ENCODE data around the gene S100A13.
"Not testable (repeated sequence)": the region's sequence is repeated elsewhere in the genome, so short reads cannot be mapped to it uniquely, and the experiment has no call there.

The S100A13 gene

GRCh38 chr1:153577138-153577537 lies 50.2 kb downstream of the S100A13 start:
- no peaks in the 10 kb centered on the region for H3K36me3 ChIP-seq (ENCODE audit: insufficient read depth, low read length)
- H3K27me3 ChIP-seq (ENCODE audit: insufficient read depth, low read length) = no peaks in the 10 kb centered on the region
- H2AFZ ChIP-seq (ENCODE audit: low read length) = no peak overlapping the region
- H3K4me3 ChIP-seq (ENCODE audit: low read depth, low read length, poor library complexity, severe bottlenecking) = no peak overlapping the region
- H3K9ac ChIP-seq (ENCODE audit: low read length) = no peak overlapping the region
- no peaks in the 10 kb centered on the region for H3K79me2 ChIP-seq (ENCODE audit: insufficient read depth, low read length)
- no peaks in the 10 kb centered on the region; the same call in 1 of the 2 replicates for H3K9me2 ChIP-seq (ENCODE audit: low read depth, low read length)
- no peaks in the 10 kb centered on the region for H3K4me1 ChIP-seq (ENCODE audit: insufficient read depth, low read length, severe bottlenecking)
- no peaks in the 10 kb centered on the region for H4K20me1 ChIP-seq (ENCODE audit: insufficient read depth, low read length)
- TF ChIP-seq EZH2 (IDR thresholded peaks at IDR 0.05; ENCODE audit: borderline replicate concordance, low read length) (no peak), CTCF (IDR thresholded peaks at IDR 0.05; ENCODE audit: low read length) (no peak)
- no peak overlapping the region for H3K27ac ChIP-seq (ENCODE audit: low read depth, low read length, poor library complexity, severe bottlenecking)
- no peak overlapping the region for H3K4me2 ChIP-seq (ENCODE audit: low read length)
- H3K9me3 ChIP-seq (ENCODE audit: low read length) = no peaks in the 10 kb centered on the region
- H3F3A ChIP-seq (ENCODE audit: insufficient read depth, low read length) = no peaks in the 10 kb centered on the region

- H3K79me2 ChIP-seq (ENCODE audit: insufficient read depth, low read length); H3F3A ChIP-seq (ENCODE audit: insufficient read depth, low read length); H3K4me3 ChIP-seq (ENCODE audit: low read depth, low read length, poor library complexity, severe bottlenecking); H3K27ac ChIP-seq (ENCODE audit: low read depth, low read length, poor library complexity, severe bottlenecking); H3K9ac ChIP-seq (ENCODE audit: low read length); H3K9me2 ChIP-seq (ENCODE audit: low read depth, low read length); H3K4me2 ChIP-seq (ENCODE audit: low read length); H4K20me1 ChIP-seq (ENCODE audit: insufficient read depth, low read length); H3K4me1 ChIP-seq (ENCODE audit: insufficient read depth, low read length, severe bottlenecking); H3K27me3 ChIP-seq (ENCODE audit: insufficient read depth, low read length); H3K36me3 ChIP-seq (ENCODE audit: insufficient read depth, low read length); H3K9me3 ChIP-seq (ENCODE audit: low read length); H2AFZ ChIP-seq (ENCODE audit: low read length): not testable (repeated sequence)
Measured at GRCh38 chr1:153575497-153575896, 51.8 kb downstream of the S100A13 start.

GRCh38 chr1:153575081-153575491 lies 52.2 kb downstream of the S100A13 start:
- not testable (repeated sequence) for H3F3A ChIP-seq (ENCODE audit: insufficient read depth, low read length); H3K27ac ChIP-seq (ENCODE audit: low read depth, low read length, poor library complexity, severe bottlenecking); H4K20me1 ChIP-seq (ENCODE audit: insufficient read depth, low read length); H3K79me2 ChIP-seq (ENCODE audit: insufficient read depth, low read length); H3K4me3 ChIP-seq (ENCODE audit: low read depth, low read length, poor library complexity, severe bottlenecking); H3K9me2 ChIP-seq (ENCODE audit: low read depth, low read length); H3K9me3 ChIP-seq (ENCODE audit: low read length); H2AFZ ChIP-seq (ENCODE audit: low read length); H3K4me2 ChIP-seq (ENCODE audit: low read length); H3K9ac ChIP-seq (ENCODE audit: low read length); H3K36me3 ChIP-seq (ENCODE audit: insufficient read depth, low read length); H3K27me3 ChIP-seq (ENCODE audit: insufficient read depth, low read length); H3K4me1 ChIP-seq (ENCODE audit: insufficient read depth, low read length, severe bottlenecking)

- no peak for TF ChIP-seq CTCF (IDR thresholded peaks at IDR 0.05; ENCODE audit: low read length)
- no peaks in the 10 kb centered on the region for H3F3A ChIP-seq (ENCODE audit: insufficient read depth, low read length)
- no peaks in the 10 kb centered on the region for H3K4me1 ChIP-seq (ENCODE audit: insufficient read depth, low read length, severe bottlenecking)
- H3K79me2 ChIP-seq (ENCODE audit: insufficient read depth, low read length) = no peaks in the 10 kb centered on the region
- H3K27me3 ChIP-seq (ENCODE audit: insufficient read depth, low read length) = no peaks in the 10 kb centered on the region
- H3K4me3 ChIP-seq (ENCODE audit: low read depth, low read length, poor library complexity, severe bottlenecking) = no peak overlapping the region
- H3K9me3 ChIP-seq (ENCODE audit: low read length) = no peaks in the 10 kb centered on the region
- no peaks in the 10 kb centered on the region for H4K20me1 ChIP-seq (ENCODE audit: insufficient read depth, low read length)
- H3K4me2 ChIP-seq (ENCODE audit: low read length) = no peak overlapping the region
- no peaks in the 10 kb centered on the region for H3K9me2 ChIP-seq (ENCODE audit: low read depth, low read length)
- H2AFZ ChIP-seq (ENCODE audit: low read length) = no peak overlapping the region
- H3K27ac ChIP-seq (ENCODE audit: low read depth, low read length, poor library complexity, severe bottlenecking) = no peak overlapping the region
- H3K9ac ChIP-seq (ENCODE audit: low read length) = no peak overlapping the region
- H3K36me3 ChIP-seq (ENCODE audit: insufficient read depth, low read length) = no peaks in the 10 kb centered on the region
Measured at GRCh38 chr1:153573351-153573750, 54.0 kb downstream of the S100A13 start.

All from OCI-LY1 (cell line).